ENCODE data around the gene ALDH8A1.

Gene ALDH8A1

DNA sequence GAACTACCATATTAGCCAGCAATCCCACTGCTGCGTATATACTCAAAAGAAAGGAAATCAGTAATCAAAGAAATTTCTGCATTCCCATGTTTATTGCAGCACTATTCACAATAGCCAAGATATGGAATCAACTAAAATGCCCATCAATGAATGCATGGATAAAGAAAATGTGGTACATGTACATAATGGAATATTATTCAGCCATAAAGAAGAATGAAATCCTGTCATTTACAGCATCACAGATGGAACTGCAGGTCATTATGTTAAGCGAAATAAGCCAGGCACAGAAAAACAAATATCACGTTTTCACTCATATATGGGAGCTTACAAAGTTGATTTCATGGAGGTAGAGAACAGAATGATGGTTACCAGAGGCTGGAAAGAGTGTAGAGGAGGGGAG, 65.1 kb downstream of the ALDH8A1 start:
- Histone ChIP-seq H3K9me2 (ENCODE audit: low read depth, low read length) (no peaks in the 10 kb centered on the region), H3K79me2 (ENCODE audit: insufficient read depth, low read length) (no peaks in the 10 kb centered on the region), H3K27me3 (ENCODE audit: insufficient read depth, low read length) (no peaks in the 10 kb centered on the region), H3K9me3 (ENCODE audit: low read length) (no peaks in the 10 kb centered on the region), H4K20me1 (ENCODE audit: insufficient read depth, low read length) (no peaks in the 10 kb centered on the region), H3K4me3 (ENCODE audit: low read depth, low read length, poor library complexity, severe bottlenecking) (no peak overlapping the region), H2AFZ (ENCODE audit: low read length) (no peak overlapping the region), H3K27ac (ENCODE audit: low read depth, low read length, poor library complexity, severe bottlenecking) (no peak overlapping the region), H3K4me2 (ENCODE audit: low read length) (no peak overlapping the region), H3K4me1 (ENCODE audit: insufficient read depth, low read length, severe bottlenecking) (no peaks in the 10 kb centered on the region), H3K9ac (ENCODE audit: low read length) (no peak overlapping the region), H3K36me3 (ENCODE audit: insufficient read depth, low read length) (no peaks in the 10 kb centered on the region), H3F3A (ENCODE audit: insufficient read depth, low read length) (no peaks in the 10 kb centered on the region)
- TF ChIP-seq, protein P1, sequence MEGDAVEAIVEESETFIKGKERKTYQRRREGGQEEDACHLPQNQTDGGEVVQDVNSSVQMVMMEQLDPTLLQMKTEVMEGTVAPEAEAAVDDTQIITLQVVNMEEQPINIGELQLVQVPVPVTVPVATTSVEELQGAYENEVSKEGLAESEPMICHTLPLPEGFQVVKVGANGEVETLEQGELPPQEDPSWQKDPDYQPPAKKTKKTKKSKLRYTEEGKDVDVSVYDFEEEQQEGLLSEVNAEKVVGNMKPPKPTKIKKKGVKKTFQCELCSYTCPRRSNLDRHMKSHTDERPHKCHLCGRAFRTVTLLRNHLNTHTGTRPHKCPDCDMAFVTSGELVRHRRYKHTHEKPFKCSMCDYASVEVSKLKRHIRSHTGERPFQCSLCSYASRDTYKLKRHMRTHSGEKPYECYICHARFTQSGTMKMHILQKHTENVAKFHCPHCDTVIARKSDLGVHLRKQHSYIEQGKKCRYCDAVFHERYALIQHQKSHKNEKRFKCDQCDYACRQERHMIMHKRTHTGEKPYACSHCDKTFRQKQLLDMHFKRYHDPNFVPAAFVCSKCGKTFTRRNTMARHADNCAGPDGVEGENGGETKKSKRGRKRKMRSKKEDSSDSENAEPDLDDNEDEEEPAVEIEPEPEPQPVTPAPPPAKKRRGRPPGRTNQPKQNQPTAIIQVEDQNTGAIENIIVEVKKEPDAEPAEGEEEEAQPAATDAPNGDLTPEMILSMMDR (IDR thresholded peaks at IDR 0.05; ENCODE audit: low read length): no peak
- no peak for TF ChIP-seq EZH2 (IDR thresholded peaks at IDR 0.05; ENCODE audit: borderline replicate concordance, low read length)

DNA sequence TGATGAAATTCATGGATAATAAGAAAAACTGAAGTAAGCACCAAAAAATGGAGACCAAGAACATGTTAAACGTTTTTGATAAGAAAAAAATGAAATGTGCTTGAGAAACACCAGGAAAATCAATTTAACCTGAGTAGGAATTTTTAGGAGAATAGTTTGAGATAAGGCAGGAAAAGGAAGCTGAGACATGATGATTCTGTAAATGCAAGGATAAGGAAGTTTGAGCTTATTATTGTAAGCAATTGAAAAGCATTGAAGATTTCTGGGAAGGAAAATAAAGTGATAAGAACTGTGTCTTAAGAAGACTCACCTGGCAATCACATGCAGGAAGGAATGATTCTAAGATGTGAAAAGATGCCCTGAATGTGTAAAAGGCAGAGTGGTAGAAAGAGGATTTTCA, 66.6 kb downstream of the ALDH8A1 start:
- Histone ChIP-seq H3K27me3 (ENCODE audit: insufficient read depth, low read length) (no peaks in the 10 kb centered on the region), H3K9me2 (ENCODE audit: low read depth, low read length) (no peaks in the 10 kb centered on the region), H3K9ac (ENCODE audit: low read length) (no peak overlapping the region), H3K4me1 (ENCODE audit: insufficient read depth, low read length, severe bottlenecking) (no peaks in the 10 kb centered on the region), H3K4me3 (ENCODE audit: low read depth, low read length, poor library complexity, severe bottlenecking) (no peak overlapping the region), H3K4me2 (ENCODE audit: low read length) (no peak overlapping the region), H4K20me1 (ENCODE audit: insufficient read depth, low read length) (no peaks in the 10 kb centered on the region), H3K9me3 (ENCODE audit: low read length) (no peaks in the 10 kb centered on the region), H3K36me3 (ENCODE audit: insufficient read depth, low read length) (no peaks in the 10 kb centered on the region), H3F3A (ENCODE audit: insufficient read depth, low read length) (no peaks in the 10 kb centered on the region), H3K27ac (ENCODE audit: low read depth, low read length, poor library complexity, severe bottlenecking) (no peak overlapping the region), H3K79me2 (ENCODE audit: insufficient read depth, low read length) (no peaks in the 10 kb centered on the region), H2AFZ (ENCODE audit: low read length) (no peak overlapping the region)
- TF ChIP-seq, protein P1 (IDR thresholded peaks at IDR 0.05; ENCODE audit: low read length): no peak
- no peak for TF ChIP-seq EZH2 (IDR thresholded peaks at IDR 0.05; ENCODE audit: borderline replicate concordance, low read length)

DNA sequence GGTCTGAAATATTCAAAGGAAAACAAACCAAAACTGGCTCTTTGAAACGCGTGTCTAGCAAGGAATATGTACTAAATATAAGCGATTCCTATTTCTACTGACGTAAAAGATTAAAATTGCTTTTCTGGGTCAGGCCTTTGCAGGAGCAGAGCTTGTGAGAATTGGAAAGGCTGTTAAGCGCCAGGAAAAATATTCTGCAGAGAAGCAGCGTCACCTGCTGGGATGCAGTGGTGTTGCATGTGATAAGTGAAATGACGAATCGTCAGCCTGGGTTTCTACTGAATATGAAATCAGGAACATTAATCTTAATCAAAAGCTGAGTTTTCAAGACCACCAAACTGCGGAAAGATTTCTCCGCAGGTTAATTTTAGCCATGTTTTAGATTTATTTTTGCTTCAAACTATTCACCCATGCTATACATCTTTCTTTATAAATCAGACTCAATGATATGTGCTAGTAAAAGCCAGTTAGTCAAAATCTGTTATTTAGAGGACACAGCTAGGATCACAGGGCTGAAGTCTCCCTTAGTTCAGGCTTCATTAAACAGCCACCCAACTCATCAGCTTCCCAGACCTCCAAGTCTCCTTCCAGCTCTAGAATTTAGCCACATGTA, 67.4 kb downstream of the ALDH8A1 start:
- H3K9me3 ChIP-seq (ENCODE audit: low read length): no peaks in the 10 kb centered on the region
- H3K9me2 ChIP-seq (ENCODE audit: low read depth, low read length): no peaks in the 10 kb centered on the region
- H3K27ac ChIP-seq (ENCODE audit: low read depth, low read length, poor library complexity, severe bottlenecking): no peak overlapping the region
- H3K4me2 ChIP-seq (ENCODE audit: low read length): no peak overlapping the region
- no peaks in the 10 kb centered on the region for H4K20me1 ChIP-seq (ENCODE audit: insufficient read depth, low read length)
- no peak overlapping the region for H3K4me3 ChIP-seq (ENCODE audit: low read depth, low read length, poor library complexity, severe bottlenecking)
- no peaks in the 10 kb centered on the region for H3F3A ChIP-seq (ENCODE audit: insufficient read depth, low read length)
- TF ChIP-seq, protein P1 (IDR thresholded peaks at IDR 0.05; ENCODE audit: low read length): peak; percentile 73
- TF ChIP-seq EZH2 (IDR thresholded peaks at IDR 0.05; ENCODE audit: borderline replicate concordance, low read length): no peak
- H3K4me1 ChIP-seq (ENCODE audit: insufficient read depth, low read length, severe bottlenecking): no peaks in the 10 kb centered on the region
- H3K9ac ChIP-seq (ENCODE audit: low read length): no peak overlapping the region
- no peak overlapping the region for H2AFZ ChIP-seq (ENCODE audit: low read length)
- H3K79me2 ChIP-seq (ENCODE audit: insufficient read depth, low read length): no peaks in the 10 kb centered on the region
- H3K27me3 ChIP-seq (ENCODE audit: insufficient read depth, low read length): no peaks in the 10 kb centered on the region
- no peaks in the 10 kb centered on the region for H3K36me3 ChIP-seq (ENCODE audit: insufficient read depth, low read length)
